Activated effector memory CD4-positive, alpha-beta T cell treated with anti-CD3 and anti-CD28 coated beads, Interleukin-2, amount 50 U/mL, for 16 hours (primary cell): ENCODE data around the gene CYB561D1.

Experiments used
- DNase-seq: peaks from one replicate; pipeline ENCODE4 v3.0.0-alpha.2; 2020

The CYB561D1 gene

DNA sequence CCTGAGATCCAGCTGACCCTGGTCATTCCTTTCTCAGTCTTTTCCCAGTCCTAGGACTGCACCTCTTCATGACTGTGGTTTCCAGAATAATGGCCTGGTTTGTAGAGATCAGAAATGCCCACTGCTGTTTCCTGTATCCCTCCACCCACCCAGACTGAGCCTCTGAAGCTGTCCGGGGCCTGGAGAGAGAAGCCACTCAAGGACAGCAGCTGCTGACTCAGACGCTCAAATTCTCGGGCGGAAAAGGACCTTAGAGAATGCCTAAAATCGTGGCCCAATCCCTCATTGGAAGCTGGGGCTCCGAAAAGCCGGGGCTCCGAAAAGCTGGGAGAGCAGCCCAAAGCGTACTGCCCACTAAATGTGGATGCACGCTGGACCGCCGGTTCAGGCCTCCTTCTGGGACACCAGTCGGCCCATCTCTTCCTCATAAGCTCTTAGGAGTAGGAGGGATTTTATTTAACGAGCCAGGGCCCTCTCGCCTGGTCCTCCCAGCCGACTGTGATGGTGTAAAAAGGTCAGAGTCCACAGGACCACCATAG lies 38.0 kb downstream of the CYB561D1 start:
- no peak for DNase-seq

GRCh38 chr1:109532365-109533136 lies 38.7 kb downstream of the CYB561D1 start:
- peak; percentile 96 for DNase-seq

DNA sequence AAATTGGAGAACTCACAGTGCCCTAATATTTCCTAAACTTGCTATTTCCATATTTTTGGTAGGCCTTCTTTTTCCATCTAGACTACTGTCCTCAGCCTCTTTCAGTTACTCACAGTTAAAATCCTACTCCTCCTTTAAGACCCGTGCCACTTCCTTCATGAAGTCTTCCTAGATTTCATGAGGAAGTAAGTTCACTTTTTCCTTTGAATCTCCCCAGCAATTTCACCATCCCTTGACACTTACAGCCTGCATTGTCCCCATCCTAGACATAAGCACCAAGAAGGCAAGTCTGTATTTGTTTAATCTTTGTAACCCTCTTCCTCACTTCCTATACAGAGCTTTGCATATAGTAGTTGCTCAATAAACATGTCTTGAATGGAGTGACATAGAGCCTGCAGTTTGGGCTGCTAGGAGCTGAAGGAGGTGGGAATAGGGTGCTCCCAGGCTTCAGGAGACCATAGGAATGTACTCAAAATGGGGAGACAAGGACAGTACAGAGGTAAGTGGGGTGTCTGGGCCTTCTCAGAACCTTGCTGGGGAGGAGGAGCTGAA lies 40.5 kb downstream of the CYB561D1 start:
- no peak for DNase-seq

DNA sequence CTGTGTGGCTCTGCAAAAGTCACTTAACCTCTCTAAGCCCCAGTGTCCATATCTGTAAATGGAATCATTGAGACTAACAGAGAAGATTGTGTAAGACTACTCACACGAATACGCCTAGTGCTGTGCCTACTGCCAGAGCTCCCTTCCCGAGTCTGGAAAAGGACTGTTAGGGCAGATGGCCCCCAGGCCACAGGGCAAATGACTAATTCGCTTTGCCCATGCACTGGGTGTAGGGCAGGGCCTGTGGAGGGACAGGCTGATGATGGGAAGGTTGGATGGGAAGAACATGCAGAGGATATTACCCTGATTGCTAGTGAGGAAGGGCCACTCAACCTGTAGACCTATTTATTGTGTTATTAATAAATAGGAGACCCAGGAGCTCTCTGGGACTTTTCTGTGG lies 41.6 kb downstream of the CYB561D1 start:
- DNase-seq = no peak

- no peak for DNase-seq
Observed at GRCh38 chr1:109535971-109536491, 42.1 kb downstream of the CYB561D1 start.

- no peak for DNase-seq
Observed at GRCh38 chr1:109537450-109538178, 43.7 kb downstream of the CYB561D1 start.

GRCh38 chr1:109538827-109539555 lies 45.1 kb downstream of the CYB561D1 start:
- no peak for DNase-seq

DNA sequence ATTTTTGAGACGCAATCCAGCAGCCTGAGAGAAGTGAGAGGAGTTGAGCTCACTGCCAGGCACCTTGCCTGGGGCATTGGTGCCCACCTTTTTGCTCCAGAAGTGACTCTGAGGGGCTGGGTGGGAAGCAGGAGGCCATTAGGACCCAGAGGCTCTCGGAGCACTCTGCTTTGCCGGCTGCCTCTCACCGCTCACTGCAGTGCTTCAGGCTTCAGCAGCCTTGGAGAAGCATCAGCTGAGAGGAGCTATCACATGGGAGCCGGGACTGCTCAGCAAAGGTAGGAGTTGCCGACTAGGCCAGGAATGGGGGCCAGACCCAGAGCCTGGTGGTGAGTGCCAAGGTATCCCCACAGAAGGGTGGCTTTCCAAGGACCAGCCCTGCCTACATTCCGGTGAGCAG lies 45.8 kb downstream of the CYB561D1 start, which contains the start of gene GPR61:
GPR61 (plus strand) TSS at position 197 of the 400 bp plus-strand sequence. CDS start 3,151 bp downstream, outside the sequence.
- no peak for DNase-seq

DNA sequence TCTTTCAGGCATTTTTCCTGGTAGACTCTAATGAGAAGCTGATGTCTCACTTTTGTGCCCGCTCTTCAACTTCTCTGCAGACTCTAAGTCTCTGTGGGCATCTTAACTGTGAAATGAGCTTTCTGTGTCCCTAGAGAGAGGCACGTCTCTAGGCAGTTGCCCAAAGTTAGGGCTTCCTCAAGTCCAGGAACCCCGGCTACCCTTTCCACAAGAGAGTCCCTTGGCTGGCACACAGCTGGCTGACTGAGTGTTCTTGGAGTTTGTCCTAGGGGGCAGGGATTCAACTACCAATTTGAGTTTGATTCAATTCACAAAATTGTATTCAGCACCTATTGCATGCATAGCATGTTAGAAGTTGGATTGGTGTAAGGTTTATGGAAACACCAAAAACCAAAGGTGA lies 47.2 kb downstream of the CYB561D1 start:
- DNase-seq = no peak

DNA sequence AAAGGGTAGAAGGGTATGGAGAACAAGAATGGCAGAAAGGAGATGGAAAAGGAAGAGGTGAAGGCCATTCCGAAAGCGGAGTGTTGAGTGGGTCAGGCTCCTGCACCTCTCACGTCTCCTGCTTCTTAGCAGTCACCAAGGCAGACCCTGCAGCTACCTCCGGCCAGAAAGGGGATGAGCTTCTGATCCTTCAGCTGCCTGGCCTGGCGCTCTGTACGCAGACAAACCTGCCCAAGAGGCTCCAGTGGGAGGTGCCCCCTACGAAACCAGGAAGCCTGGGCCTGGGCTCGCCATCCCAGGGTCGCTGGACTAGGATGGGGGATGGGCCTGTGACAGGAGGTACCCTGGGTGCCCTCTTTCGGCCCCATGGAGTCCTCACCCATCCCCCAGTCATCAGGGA lies 48.8 kb downstream of the CYB561D1 start:
- DNase-seq = no peak

- DNase-seq = no peak
Observed at GRCh38 chr1:109543283-109543987, 49.5 kb downstream of the CYB561D1 start.

DNA sequence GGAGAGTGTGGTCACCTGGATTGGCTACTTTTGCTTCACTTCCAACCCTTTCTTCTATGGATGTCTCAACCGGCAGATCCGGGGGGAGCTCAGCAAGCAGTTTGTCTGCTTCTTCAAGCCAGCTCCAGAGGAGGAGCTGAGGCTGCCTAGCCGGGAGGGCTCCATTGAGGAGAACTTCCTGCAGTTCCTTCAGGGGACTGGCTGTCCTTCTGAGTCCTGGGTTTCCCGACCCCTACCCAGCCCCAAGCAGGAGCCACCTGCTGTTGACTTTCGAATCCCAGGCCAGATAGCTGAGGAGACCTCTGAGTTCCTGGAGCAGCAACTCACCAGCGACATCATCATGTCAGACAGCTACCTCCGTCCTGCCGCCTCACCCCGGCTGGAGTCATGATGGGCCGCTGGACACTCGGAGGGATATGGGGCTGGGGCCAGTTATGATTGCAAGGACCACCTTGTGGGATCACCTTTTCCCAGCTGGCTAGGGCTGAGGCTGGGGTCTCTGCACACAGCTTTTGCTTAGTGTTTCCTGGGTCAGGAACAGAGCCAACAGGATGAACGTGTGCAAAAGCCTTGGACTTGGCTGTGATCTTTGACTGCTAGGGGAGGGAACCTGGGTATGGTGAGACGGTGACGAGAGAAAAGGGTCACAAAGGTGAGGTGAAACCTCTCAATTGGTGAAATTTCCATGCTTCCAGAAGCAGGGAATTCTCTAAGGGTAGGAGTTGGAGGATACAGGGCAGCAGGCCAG lies 50.3 kb downstream of the CYB561D1 start:
- no peak for DNase-seq

DNA sequence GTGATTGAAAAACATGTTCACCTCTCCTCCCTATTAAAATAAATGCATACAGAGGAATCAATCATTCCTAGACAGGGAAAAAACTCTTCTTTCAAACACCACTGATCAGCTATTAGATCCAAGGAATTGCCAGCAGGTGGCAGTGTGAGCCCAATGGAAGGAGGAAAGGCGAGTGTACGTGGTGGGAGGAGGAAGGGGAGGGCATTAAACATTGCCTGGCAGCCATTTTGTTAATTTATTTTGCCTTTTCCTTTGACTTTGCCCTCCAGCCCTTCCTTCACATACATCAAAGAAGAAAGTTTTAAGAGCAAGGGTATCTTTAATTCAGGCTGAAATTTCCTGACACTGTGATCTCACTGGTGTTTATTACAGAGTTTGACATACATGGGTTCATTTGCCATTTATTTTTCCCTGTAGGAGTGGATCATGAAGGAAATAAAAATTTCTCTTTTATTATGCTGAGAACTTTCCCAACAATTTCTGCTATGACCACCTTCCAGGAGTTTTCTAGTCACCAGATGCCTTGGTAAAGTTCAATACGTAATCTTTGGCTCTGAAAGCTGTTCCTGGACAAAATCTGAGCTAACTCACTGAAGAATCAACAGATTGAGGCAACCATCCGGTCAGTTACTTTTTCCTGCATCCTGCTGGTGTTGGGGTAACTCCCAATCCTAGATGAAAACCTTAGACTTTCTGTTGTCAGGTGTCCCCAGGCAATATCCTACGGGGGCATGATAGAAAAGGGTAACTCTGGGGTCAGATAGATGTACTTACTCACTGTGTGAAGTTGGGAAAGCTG lies 52.6 kb downstream of the CYB561D1 start:
- peak; percentile 95 for DNase-seq

GRCh38 chr1:109547463-109548320 lies 53.8 kb downstream of the CYB561D1 start:
- DNase-seq = peak; percentile 71

GRCh38 chr1:109548321-109549267 lies 54.7 kb downstream of the CYB561D1 start, which contains the start of gene GNAI3:
GNAI3 (plus strand) TSS chr1:109548615; CDS start chr1:109548721, 106 bp downstream.
- DNase-seq = peak; percentile 99
